K562 (cell line): ENCODE results near the gene RND1. TPM values are rescaled to one million over a fixed set of nuclear protein-coding genes. Genes with fewer than 3 reads are reported as not detected.

Experiments used
- HNRNPLL ChIP-seq: fragments of 200-400 bp; formaldehyde crosslinking; IDR thresholded peaks from 2 replicates; pipeline ENCODE4 v1.6.1; 2017; ENCODE audit warnings: low read length, low read depth, mild to moderate bottlenecking; ENCODE audit not compliant: poor library complexity, severe bottlenecking
- LEF1 ChIP-seq: fragments of 450-650 bp; IDR thresholded peaks from 2 replicates; pipeline ENCODE4 v1.6.1; 2016; ENCODE audit warnings: mild to moderate bottlenecking
- MBD2 ChIP-seq: sonication (generic); IDR thresholded peaks from 2 replicates; pipeline ENCODE4 v1.6.1; 2016; ENCODE audit warnings: low read depth, borderline replicate concordance
- NBN ChIP-seq: fragments of 450-650 bp; IDR thresholded peaks from 2 replicates; pipeline ENCODE4 v1.6.1; 2016; ENCODE audit warnings: low read depth, mild to moderate bottlenecking
- SIX5 ChIP-seq, 2 experiments: IDR thresholded peaks; 2 replicates each; pipeline ENCODE4 v1.6.1; 2011; ENCODE audit warnings: low read length in 2 of 2, borderline replicate concordance in 1 of 2, low read depth in 1 of 2, mild to moderate bottlenecking in 1 of 2, moderate library complexity in 1 of 2; ENCODE audit not compliant: insufficient read depth in 1 of 2
- ZNF3 ChIP-seq: fragments of 250-450 bp; sonication (Bioruptor Pico); IDR thresholded peaks from 2 replicates; pipeline ENCODE4 v1.5.0; 2021; ENCODE audit warnings: mild to moderate bottlenecking, moderate library complexity
- ZNF780A ChIP-seq: fragments of 250-450 bp; sonication (Bioruptor Pico); IDR thresholded peaks from 2 replicates; pipeline ENCODE4 v1.5.0; 2021; ENCODE audit warnings: mild to moderate bottlenecking
- polyA plus RNA-seq, 8 experiments: library from polyadenylated mRNA; depleted of rRNA in 4 of 8; stranded (reverse) in 5 of 8; unstranded in 3 of 8; fragments of >200 nt; fragmentation: Nextera tagmentation in 2 of 8; fragmentation: Illumina TruSeq in 1 of 8; extraction: Ambion mirVana in 2 of 8; extraction: Trizol in 1 of 8; gene quantifications; 2 replicates each; pipeline versions ENCODE4 v1.2.1 to v1.2.3, GENCODE V29; 2011 to 2014; ENCODE audit warnings: inconsistent platforms in 1 of 8, missing spikeins in 1 of 8
- total RNA-seq, 7 experiments: library from RNA; depleted of rRNA in 6 of 7; stranded (reverse); fragments of >200 nt in 6 of 7; fragmentation: Illumina TruSeq in 2 of 7; extraction: Trizol in 2 of 7; gene quantifications; 2 replicates each; pipeline versions ENCODE4 v1.2.1 to v1.2.3, GENCODE V29; 2011 to 2021; ENCODE audit warnings: low replicate concordance in 1 of 7
- TF ChIP-seq, protein P1 (sequence below): sonication (generic); formaldehyde crosslinking; IDR thresholded peaks from 2 replicates; pipeline ENCODE4 v1.8.1; 2023; ENCODE audit warnings: missing genetic modification reagents, mild to moderate bottlenecking, borderline replicate concordance
- TF ChIP-seq, protein P2 (sequence below), 2 experiments: fragments of 450-650 bp in 1 of 2; sonication (generic) in 1 of 2; formaldehyde crosslinking; conservative IDR thresholded peaks; 2 replicates each; pipeline versions ENCODE4 v1.4.0 to v1.8.1; 2020 to 2022; ENCODE audit warnings: mild to moderate bottlenecking in 1 of 2, missing genetic modification reagents in 1 of 2

The RND1 gene
- total and polyA plus RNA-seq, 9 of the 15 experiments (the other 6 are each of a cell fraction or from before 2014, with no cell fraction given), result 0.18 to 0.78 (median 0.58) TPM; not detected in 2

GRCh38 chr12:48814262-48815125 lies 51.2 kb downstream of the RND1 start (continued):
- TF ChIP-seq, protein P1, sequence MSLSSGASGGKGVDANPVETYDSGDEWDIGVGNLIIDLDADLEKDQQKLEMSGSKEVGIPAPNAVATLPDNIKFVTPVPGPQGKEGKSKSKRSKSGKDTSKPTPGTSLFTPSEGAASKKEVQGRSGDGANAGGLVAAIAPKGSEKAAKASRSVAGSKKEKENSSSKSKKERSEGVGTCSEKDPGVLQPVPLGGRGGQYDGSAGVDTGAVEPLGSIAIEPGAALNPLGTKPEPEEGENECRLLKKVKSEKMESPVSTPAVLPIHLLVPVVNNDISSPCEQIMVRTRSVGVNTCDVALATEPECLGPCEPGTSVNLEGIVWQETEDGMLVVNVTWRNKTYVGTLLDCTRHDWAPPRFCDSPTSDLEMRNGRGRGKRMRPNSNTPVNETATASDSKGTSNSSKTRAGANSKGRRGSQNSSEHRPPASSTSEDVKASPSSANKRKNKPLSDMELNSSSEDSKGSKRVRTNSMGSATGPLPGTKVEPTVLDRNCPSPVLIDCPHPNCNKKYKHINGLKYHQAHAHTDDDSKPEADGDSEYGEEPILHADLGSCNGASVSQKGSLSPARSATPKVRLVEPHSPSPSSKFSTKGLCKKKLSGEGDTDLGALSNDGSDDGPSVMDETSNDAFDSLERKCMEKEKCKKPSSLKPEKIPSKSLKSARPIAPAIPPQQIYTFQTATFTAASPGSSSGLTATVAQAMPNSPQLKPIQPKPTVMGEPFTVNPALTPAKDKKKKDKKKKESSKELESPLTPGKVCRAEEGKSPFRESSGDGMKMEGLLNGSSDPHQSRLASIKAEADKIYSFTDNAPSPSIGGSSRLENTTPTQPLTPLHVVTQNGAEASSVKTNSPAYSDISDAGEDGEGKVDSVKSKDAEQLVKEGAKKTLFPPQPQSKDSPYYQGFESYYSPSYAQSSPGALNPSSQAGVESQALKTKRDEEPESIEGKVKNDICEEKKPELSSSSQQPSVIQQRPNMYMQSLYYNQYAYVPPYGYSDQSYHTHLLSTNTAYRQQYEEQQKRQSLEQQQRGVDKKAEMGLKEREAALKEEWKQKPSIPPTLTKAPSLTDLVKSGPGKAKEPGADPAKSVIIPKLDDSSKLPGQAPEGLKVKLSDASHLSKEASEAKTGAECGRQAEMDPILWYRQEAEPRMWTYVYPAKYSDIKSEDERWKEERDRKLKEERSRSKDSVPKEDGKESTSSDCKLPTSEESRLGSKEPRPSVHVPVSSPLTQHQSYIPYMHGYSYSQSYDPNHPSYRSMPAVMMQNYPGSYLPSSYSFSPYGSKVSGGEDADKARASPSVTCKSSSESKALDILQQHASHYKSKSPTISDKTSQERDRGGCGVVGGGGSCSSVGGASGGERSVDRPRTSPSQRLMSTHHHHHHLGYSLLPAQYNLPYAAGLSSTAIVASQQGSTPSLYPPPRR, result peak; percentile 18; the same call in 1 of the 2 replicates
- TF ChIP-seq NBN, result peak; percentile 50
- TF ChIP-seq LEF1, result no peak
- TF ChIP-seq, protein P2, sequence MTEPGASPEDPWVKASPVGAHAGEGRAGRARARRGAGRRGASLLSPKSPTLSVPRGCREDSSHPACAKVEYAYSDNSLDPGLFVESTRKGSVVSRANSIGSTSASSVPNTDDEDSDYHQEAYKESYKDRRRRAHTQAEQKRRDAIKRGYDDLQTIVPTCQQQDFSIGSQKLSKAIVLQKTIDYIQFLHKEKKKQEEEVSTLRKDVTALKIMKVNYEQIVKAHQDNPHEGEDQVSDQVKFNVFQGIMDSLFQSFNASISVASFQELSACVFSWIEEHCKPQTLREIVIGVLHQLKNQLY (CRISPR knock-in tag; conservative IDR thresholded peaks at IDR 0.05), result no peak
- TF ChIP-seq SIX5 (IDR thresholded peaks at IDR 0.05; ENCODE audit: borderline replicate concordance in 1 of 2, insufficient read depth in 1 of 2, low read depth in 1 of 2, low read length in 2 of 2), result no peak
- 0 out of 2 replicates have a peak, but pooled peaks have one; percentile 5 for TF ChIP-seq MBD2
- TF ChIP-seq HNRNPLL, result no peak
- TF ChIP-seq ZNF3, result no peak
- no peak for TF ChIP-seq ZNF780A (CRISPR knock-in tag)
